GM12865 (cell line): ENCODE measurements around the gene PDIA3.
A peak's percentile ranks its signal among the peaks of the same experiment; 100 is the strongest.
"Not testable (repeated sequence)": the region's sequence is repeated elsewhere in the genome, so short reads cannot be mapped to it uniquely, and the experiment has no call there.

ENCODE experiments used
- DNase-seq: peaks from one replicate; pipeline ENCODE4 v3.0.0; 2010; ENCODE audit warnings: low read depth
- H3K4me3 ChIP-seq: 2 replicates; pipeline ENCODE4 v1.5.1; 2011; ENCODE audit warnings: mild to moderate bottlenecking, low read depth, low read length, control low read depth
- TF ChIP-seq, protein P1 (sequence below): IDR thresholded peaks from 2 replicates; pipeline ENCODE4 v1.5.1; 2011; ENCODE audit warnings: low read length, control low read depth, low read depth, inconsistent platforms; ENCODE audit not compliant: insufficient read depth; ENCODE audit errors: missing control alignments

PDIA3 gene

DNA sequence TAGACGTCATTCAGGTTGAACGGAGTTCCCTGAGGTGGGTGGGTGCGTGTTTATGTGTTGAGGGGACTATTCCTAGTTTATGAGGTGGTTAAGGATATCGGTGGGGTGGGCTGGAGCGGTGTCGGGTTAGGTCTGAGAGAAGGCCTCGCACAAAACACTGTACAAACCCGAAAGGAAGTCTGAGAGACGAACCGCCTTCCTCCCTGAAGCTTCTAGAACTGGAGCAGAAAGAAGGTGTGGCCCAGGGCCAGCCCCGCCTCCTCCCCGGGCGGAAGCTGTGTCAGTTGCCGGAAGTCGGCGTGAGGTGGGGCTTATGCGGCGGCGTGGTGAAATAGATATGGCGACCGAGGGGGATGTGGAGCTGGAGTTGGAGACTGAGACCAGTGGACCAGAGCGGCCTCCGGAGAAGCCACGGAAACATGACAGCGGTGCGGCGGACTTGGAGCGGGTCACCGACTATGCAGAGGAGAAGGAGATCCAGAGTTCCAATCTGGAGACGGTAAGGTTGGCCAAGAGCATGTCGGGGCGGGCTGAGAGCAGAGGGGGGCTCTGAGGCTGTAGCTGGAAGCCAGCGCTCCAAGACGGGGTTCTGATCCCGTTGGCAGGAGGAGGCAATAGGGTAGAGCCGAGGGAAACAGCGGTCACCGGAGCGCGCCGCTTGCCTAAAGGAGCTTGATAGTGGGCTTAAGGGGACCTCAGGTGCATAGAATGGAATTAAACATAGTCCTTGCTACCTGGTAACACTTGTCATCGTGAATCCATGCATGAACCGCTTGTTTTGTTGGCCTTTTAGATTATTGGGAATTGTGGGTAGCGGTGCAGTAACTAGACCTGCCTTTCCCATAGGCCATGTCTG lies 54.3 kb downstream of the PDIA3 start, which contains the start of gene HYPK:
Gene HYPK (plus strand): TSS at position 314 of the 856 bp plus-strand sequence. CDS start 24 bp downstream, at position 338.
- TF ChIP-seq, protein P1, sequence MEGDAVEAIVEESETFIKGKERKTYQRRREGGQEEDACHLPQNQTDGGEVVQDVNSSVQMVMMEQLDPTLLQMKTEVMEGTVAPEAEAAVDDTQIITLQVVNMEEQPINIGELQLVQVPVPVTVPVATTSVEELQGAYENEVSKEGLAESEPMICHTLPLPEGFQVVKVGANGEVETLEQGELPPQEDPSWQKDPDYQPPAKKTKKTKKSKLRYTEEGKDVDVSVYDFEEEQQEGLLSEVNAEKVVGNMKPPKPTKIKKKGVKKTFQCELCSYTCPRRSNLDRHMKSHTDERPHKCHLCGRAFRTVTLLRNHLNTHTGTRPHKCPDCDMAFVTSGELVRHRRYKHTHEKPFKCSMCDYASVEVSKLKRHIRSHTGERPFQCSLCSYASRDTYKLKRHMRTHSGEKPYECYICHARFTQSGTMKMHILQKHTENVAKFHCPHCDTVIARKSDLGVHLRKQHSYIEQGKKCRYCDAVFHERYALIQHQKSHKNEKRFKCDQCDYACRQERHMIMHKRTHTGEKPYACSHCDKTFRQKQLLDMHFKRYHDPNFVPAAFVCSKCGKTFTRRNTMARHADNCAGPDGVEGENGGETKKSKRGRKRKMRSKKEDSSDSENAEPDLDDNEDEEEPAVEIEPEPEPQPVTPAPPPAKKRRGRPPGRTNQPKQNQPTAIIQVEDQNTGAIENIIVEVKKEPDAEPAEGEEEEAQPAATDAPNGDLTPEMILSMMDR = no peak
- DNase-seq = peak; percentile 93
- peak within 1 kb of the TSS; percentile 82 for H3K4me3 ChIP-seq

DNA sequence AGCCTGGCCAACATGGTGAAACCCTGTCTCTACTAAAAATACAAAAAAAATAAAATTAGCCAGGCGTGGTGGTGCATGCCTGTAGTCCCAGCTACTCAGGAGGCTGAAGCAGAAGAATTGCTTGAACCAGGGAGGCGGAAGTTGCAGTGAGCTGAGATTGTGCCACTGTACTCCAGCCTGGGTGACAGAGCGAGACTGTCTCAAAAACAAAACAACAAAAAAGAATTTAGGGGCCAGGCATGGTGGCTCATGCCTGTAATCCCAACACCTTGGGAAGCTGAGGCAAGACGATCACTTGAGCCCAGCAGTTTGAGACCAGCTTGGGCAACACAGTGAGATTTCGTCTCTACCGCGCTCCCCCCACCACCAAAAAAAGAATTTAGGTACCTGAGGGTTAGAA lies 56.4 kb downstream of the PDIA3 start:
- DNase-seq, H3K4me3 ChIP-seq: not testable (repeated sequence)

DNA sequence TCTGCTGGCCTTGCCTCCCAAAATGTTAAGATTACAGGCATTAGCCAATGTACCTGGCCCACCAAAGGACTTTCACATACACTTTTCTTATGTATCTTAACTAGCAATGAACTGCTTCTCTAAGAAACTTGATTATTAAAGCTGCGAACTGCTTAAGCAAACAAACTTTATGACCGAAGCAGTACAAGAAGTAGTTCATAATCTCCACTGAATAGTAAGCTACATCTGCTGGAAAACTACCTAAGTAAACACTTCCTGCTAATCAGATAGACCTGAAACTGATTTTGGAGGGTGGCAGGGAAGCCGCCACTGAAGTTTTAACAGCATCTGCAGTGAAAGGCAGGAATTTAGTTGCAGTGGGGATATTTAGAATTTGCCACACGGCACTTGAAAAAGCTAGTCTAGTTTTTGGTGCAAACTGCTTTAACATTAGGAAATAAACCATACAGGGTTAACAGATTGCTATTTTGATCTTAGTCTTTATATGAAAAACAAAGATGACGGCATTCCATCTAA lies 62.3 kb downstream of the PDIA3 start:
- H3K4me3 ChIP-seq = no peak overlapping the region
- TF ChIP-seq, protein P1 = no peak
- DNase-seq = no peak

DNA sequence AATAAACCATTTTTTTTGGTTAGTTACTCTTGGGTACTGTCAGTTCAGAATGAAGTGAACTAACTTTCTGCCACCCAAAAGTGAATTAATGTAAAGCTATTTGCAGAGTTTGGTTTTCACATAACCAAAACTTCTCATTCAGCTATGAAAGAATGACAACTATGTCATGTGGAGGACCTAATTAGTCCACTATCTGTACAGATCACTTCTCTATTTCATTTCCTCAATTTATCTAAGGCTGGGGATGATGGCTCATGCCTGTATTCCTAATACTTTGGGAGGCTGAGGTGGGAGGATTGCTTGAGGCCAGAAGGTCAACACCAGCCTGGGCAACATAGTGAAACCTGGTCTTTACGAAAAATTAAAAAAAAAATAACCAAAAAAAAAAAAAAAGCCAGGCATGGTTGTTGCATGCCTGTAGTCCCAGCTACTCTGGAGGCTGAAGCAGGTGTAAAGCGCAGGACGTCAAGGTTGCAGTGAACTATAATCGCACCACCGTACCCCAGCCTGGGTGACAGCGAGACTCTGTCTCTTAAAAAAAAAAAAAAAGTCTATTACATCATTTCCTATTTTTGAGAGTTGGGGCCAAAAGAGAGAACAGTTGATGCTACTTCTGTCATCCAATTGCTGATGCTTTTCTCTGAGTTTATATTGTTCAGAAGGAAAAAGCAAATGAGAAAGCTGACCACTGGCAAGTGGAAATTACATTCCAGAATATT lies 62.9 kb downstream of the PDIA3 start:
- DNase-seq = peak; percentile 47
- H3K4me3 ChIP-seq = no peak overlapping the region
- TF ChIP-seq, protein P1 = no peak

DNA sequence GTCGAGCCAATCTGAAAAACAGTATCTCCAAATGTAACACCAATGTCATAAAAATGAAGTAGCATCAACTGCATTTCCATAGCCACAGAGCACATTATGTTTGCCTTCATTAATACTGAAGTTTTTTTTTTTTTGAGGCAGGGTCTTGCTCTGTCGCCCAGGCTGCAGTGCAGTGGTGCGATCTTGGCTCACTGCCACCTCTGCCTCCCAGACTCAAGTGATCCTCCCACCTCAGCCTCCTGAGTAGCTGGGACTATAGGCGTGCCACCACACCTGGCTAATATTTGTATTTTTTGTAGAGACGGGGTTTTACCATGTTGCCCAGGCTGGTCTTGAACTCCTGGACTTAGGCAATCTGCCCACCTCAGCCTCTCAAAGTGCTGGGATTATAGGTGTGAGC lies 68.8 kb downstream of the PDIA3 start:
- not testable (repeated sequence) for H3K4me3 ChIP-seq, DNase-seq

DNA sequence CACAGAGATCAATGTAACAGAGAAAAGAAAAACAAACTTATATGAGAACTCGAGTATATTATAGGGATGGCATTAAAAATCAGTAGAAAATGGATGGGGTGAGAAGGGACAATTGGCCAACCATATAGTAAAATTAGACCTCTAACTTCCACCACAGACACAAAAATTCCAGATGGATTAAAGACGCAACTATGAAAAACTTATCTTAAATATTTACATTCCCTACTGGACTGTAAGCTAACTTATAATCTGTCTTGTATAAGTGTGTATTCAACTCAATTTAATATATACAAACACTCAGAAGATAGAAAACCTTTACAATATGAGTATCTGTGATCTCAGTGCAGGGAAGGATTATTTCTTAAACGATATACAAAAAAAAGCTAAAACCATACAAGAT lies 75.3 kb downstream of the PDIA3 start:
- DNase-seq = no peak
- TF ChIP-seq, protein P1 = no peak
- no peak overlapping the region for H3K4me3 ChIP-seq
